CD14-positive monocyte (primary cell): ENCODE results near the gene SRF. TPM values are rescaled to one million over a fixed set of nuclear protein-coding genes. Genes with fewer than 3 reads are reported as not detected.
A peak's percentile ranks its signal among the peaks of the same experiment; 100 is the strongest.

Source experiments
- DNase-seq, 3 donors: peaks; one replicate each; pipeline ENCODE4 v3.0.0-alpha.2; 2011 to 2022
- H2AFZ ChIP-seq: 2 replicates; pipeline ENCODE4 v1.6.0; 2012; ENCODE audit warnings: mild to moderate bottlenecking, low read depth, low read length, inconsistent platforms; ENCODE audit not compliant: insufficient read depth, poor library complexity, severe bottlenecking
- H3K27ac ChIP-seq, 2 donors: 1 replicate in 1 of 2; 2 replicates in 1 of 2; pipeline ENCODE4 v1.5.1; 2012 to 2013; ENCODE audit warnings: low read length in 2 of 2, control low read depth in 1 of 2, inconsistent platforms in 1 of 2, low read depth in 1 of 2, mild to moderate bottlenecking in 1 of 2
- H3K27me3 ChIP-seq, 2 donors: one replicate each; pipeline versions ENCODE4 v1.6.0 to v1.6.1; 2011 to 2013; ENCODE audit warnings: low read length in 2 of 2; ENCODE audit not compliant: control insufficient read depth in 2 of 2, insufficient read depth in 2 of 2
- H3K36me3 ChIP-seq, 2 donors: replicated peaks in 1 of 2; 1 replicate in 1 of 2; 2 replicates in 1 of 2; pipeline versions ENCODE4 v1.5.1 to v1.6.1; 2012 to 2013; ENCODE audit warnings: low read length in 2 of 2, control low read depth in 1 of 2, inconsistent platforms in 1 of 2, mild to moderate bottlenecking in 1 of 2; ENCODE audit not compliant: insufficient read depth in 2 of 2, control insufficient read depth in 1 of 2
- H3K4me1 ChIP-seq, 2 donors: 1 replicate in 1 of 2; 2 replicates in 1 of 2; pipeline versions ENCODE4 v1.5.1 to v1.6.1; 2012 to 2013; ENCODE audit warnings: low read length in 2 of 2, control low read depth in 1 of 2, inconsistent platforms in 1 of 2, mild to moderate bottlenecking in 1 of 2, moderate library complexity in 1 of 2; ENCODE audit not compliant: insufficient read depth in 2 of 2, control insufficient read depth in 1 of 2
- H3K4me2 ChIP-seq: replicated peaks from 2 replicates; pipeline ENCODE3; 2012; ENCODE audit warnings: low read length, moderate library complexity, mild to moderate bottlenecking; ENCODE audit not compliant: poor library complexity, severe bottlenecking; ENCODE audit errors: extremely low read depth
- H3K4me3 ChIP-seq, 3 experiments: fragments of 200-600 bp in 1 of 3; sonication (generic) in 1 of 3; replicated peaks in 1 of 3; 1 replicate in 2 of 3; 2 replicates in 1 of 3; pipeline ENCODE4 v1.5.1; 2011 to 2013; ENCODE audit warnings: low read length in 3 of 3, mild to moderate bottlenecking in 3 of 3, control low read depth in 2 of 3, low read depth in 2 of 3, inconsistent platforms in 1 of 3, moderate library complexity in 1 of 3
- H3K79me2 ChIP-seq: 2 replicates; pipeline ENCODE4 v1.6.0; 2012; ENCODE audit warnings: mild to moderate bottlenecking, control low read depth, inconsistent platforms, low read length, moderate library complexity; ENCODE audit not compliant: insufficient read depth
- H3K9ac ChIP-seq: 2 replicates; pipeline ENCODE4 v1.6.0; 2017; ENCODE audit warnings: low read length, mild to moderate bottlenecking; ENCODE audit not compliant: insufficient read depth, poor library complexity, severe bottlenecking
- H3K9me3 ChIP-seq, 2 donors: replicated peaks in 1 of 2; 1 replicate in 1 of 2; 2 replicates in 1 of 2; pipeline versions ENCODE4 v1.5.1 to v1.6.1; 2012 to 2013; ENCODE audit warnings: low read length in 2 of 2, control low read depth in 1 of 2; ENCODE audit not compliant: control insufficient read depth in 1 of 2, insufficient read depth in 1 of 2
- H4K20me1 ChIP-seq: 2 replicates; pipeline ENCODE4 v1.6.0; 2012; ENCODE audit warnings: mild to moderate bottlenecking, low read length, control low read depth, moderate library complexity; ENCODE audit not compliant: insufficient read depth
- H3K27ac Mint-ChIP-seq, 7 donors: one replicate each; pipeline ENCODE4 v1.8.0; 2020; ENCODE audit warnings: mild to moderate bottlenecking in 7 of 7, mixed read lengths in 7 of 7, moderate library complexity in 6 of 7, inconsistent platforms in 2 of 7
- H3K27me3 Mint-ChIP-seq, 3 donors: one replicate each; pipeline ENCODE4 v1.8.0; 2021 to 2022; ENCODE audit warnings: low read depth in 3 of 3, mild to moderate bottlenecking in 3 of 3, mixed read lengths in 3 of 3, moderate library complexity in 3 of 3, inconsistent platforms in 1 of 3
- H3K36me3 Mint-ChIP-seq, 2 donors: one replicate each; pipeline ENCODE4 v1.8.0; 2020; ENCODE audit warnings: mixed read lengths in 2 of 2, inconsistent platforms in 1 of 2, mild to moderate bottlenecking in 1 of 2
- H3K4me1 Mint-ChIP-seq: one replicate; pipeline ENCODE4 v1.8.0; 2020; ENCODE audit warnings: mild to moderate bottlenecking, mixed read lengths
- H3K4me3 Mint-ChIP-seq, 2 donors: one replicate each; pipeline ENCODE4 v1.8.0; 2020; ENCODE audit warnings: mild to moderate bottlenecking in 2 of 2, mixed read lengths in 2 of 2, moderate library complexity in 1 of 2
- H3K9me3 Mint-ChIP-seq, 7 donors: one replicate each; pipeline ENCODE4 v1.8.0; 2020 to 2022; ENCODE audit warnings: mixed read lengths in 7 of 7, mild to moderate bottlenecking in 6 of 7, moderate library complexity in 6 of 7, inconsistent platforms in 2 of 7
- CTCF ChIP-seq: fragments of 200-600 bp; IDR thresholded peaks from one replicate; pipeline ENCODE4 v1.8.0; 2022; ENCODE audit warnings: antibody characterized with exemption, mild to moderate bottlenecking
- WGBS: methylation state at CpG from one replicate; pipeline ENCODE4 v1.1.5; 2013; ENCODE audit warnings: missing lambda C conversion rate; ENCODE audit not compliant: insufficient coverage; 5-methylcytosine and 5-hydroxymethylcytosine counted together
- intact Hi-C, 2 donors: fragments of 100-400 bp; cut with micrococcal nuclease; formaldehyde crosslinking; loops; one replicate each; pipeline versions ENCODE4 v1.15.0 to v1.15.1; 2023
- polyA plus RNA-seq, 3 donors: library from polyadenylated mRNA; depleted of rRNA in 1 of 3; unstranded in 2 of 3; stranded (reverse) in 1 of 3; fragments of 300-500 nt in 2 of 3; fragments of >200 nt in 1 of 3; fragmentation: Illumina TruSeq in 2 of 3; gene quantifications; 1 replicate in 2 of 3; 2 replicates in 1 of 3; pipeline ENCODE4 v1.2.3, GENCODE V29; 2012 to 2021

The SRF gene
- polyA plus RNA-seq, 3 donors, result 3.6 to 26.9 (median 3.8) TPM

DNA sequence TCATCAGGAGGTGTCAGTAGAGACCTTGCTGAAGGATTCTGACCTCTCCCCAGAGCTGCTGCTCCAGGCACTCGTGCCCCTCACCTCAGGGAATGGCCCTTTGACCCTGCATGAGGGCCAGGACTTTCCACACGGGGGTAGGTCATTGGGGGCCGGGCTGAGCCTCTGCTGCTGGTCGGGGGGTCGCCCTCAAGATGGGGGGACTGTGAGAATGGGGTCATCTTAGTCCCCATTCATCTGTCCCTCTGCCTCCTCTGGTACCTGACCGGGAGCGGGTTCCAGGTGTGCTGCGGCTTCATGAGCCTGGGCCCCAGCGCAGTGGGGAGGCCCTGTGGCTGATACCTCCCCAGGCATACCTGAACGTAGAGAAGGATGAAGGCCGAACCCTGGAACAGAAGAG, 42.4 kb downstream of the SRF start:
- no peak overlapping the region for H3K9ac ChIP-seq
- peaks cover 49 to 52% of the 10 kb centered on the region in 2 donors for H3K36me3 Mint-ChIP-seq
- H3K4me3 Mint-ChIP-seq, result no peak overlapping the region

GRCh38 chr6:43215066-43215465, 44.0 kb downstream of the SRF start:
- Histone ChIP-seq H3K27ac (no peak overlapping the region), H3K79me2 (no peaks in the 10 kb centered on the region), H4K20me1 (no peaks in the 10 kb centered on the region), H3K9ac (no peak overlapping the region), H3K9me3 (no peaks in the 10 kb centered on the region), H2AFZ (no peak overlapping the region), H3K27me3 (no peaks in the 10 kb centered on the region), H3K4me1 (no peaks in the 10 kb centered on the region), H3K36me3 (peaks cover 45 to 65% of the 10 kb centered on the region in 2 donors), H3K4me3 (no peak overlapping the region), H3K4me2 (no peak overlapping the region)
- Mint-ChIP-seq H3K36me3 (peaks cover 57 to 60% of the 10 kb centered on the region in 2 donors), H3K27me3 (peaks cover 0 to 4% (median 0%) of the 10 kb centered on the region in 3 donors), H3K27ac (no peak overlapping the region), H3K9me3 (peaks cover 0 to 2% (median 0%) of the 10 kb centered on the region in 7 donors), H3K4me1 (no peaks in the 10 kb centered on the region), H3K4me3 (no peak overlapping the region)
- intact Hi-C loops, result no loop called here
- 97% methylated on average over 8 of the region's 8 CpGs for WGBS
- TF ChIP-seq CTCF, result no peak
- no peak for DNase-seq

More for the DNA sequence above, 42.4 kb downstream of the SRF start:
- no peak overlapping the region for H3K4me2 ChIP-seq
- H3K27me3 ChIP-seq, result no peaks in the 10 kb centered on the region
- no peak for DNase-seq
- H4K20me1 ChIP-seq, result no peaks in the 10 kb centered on the region
- no peak overlapping the region for H2AFZ ChIP-seq
- no peak overlapping the region for H3K27ac ChIP-seq
- no peak for TF ChIP-seq CTCF
- H3K4me3 ChIP-seq, result no peak overlapping the region
- intact Hi-C loops, result no loop called here
- 100% methylated on average over 7 of the region's 11 CpGs for WGBS
- no peaks in the 10 kb centered on the region for H3K4me1 ChIP-seq
- no peaks in the 10 kb centered on the region for H3K79me2 ChIP-seq
- H3K27ac Mint-ChIP-seq, result peak overlapping the region in 2 of 7 donors; percentile 47 to 50
- no peaks in the 10 kb centered on the region for H3K9me3 ChIP-seq
- no peaks in the 10 kb centered on the region for H3K27me3 Mint-ChIP-seq
- no peaks in the 10 kb centered on the region for H3K4me1 Mint-ChIP-seq
- H3K36me3 ChIP-seq, result peaks cover 39 to 49% of the 10 kb centered on the region in 2 donors
- H3K9me3 Mint-ChIP-seq, result peaks cover 0 to 2% (median 0%) of the 10 kb centered on the region in 7 donors
